Lung (tissue), 12 donors: ENCODE results near the gene SLC9A1. TPM values are rescaled to one million over a fixed set of nuclear protein-coding genes. Genes with fewer than 3 reads are reported as not detected.

ENCODE experiments used
- ATAC-seq: fragments of 200-7000 bp; cut with Tn5 transposase; one replicate; pipeline ENCODE4 v1.9.1; 2020; ENCODE audit warnings: moderate number of reproducible peaks; ENCODE audit not compliant: insufficient read depth, low FRiP score
- DNase-seq, 3 donors: peaks; one replicate each; pipeline ENCODE4 v3.0.0-alpha.2; 2013 to 2017
- H3K27ac ChIP-seq, 2 donors: one replicate each; pipeline ENCODE4 v1.5.1; 2013; ENCODE audit warnings: mild to moderate bottlenecking in 2 of 2, moderate library complexity in 2 of 2, control low read depth in 1 of 2, inconsistent platforms in 1 of 2, low read depth in 1 of 2, low read length in 1 of 2
- H3K27me3 ChIP-seq, 3 donors: one replicate each; pipeline ENCODE4 v1.5.1; 2013; ENCODE audit warnings: low read length in 2 of 3; ENCODE audit not compliant: control insufficient read depth in 3 of 3, insufficient read depth in 3 of 3
- H3K36me3 ChIP-seq, 4 donors: one replicate each; pipeline ENCODE4 v1.5.1; 2013; ENCODE audit warnings: low read length in 4 of 4, mild to moderate bottlenecking in 1 of 4, moderate library complexity in 1 of 4; ENCODE audit not compliant: control insufficient read depth in 4 of 4, insufficient read depth in 4 of 4
- H3K4me1 ChIP-seq, 5 donors: one replicate each; pipeline ENCODE4 v1.5.1; 2013; ENCODE audit warnings: low read length in 5 of 5, mild to moderate bottlenecking in 2 of 5, moderate library complexity in 1 of 5; ENCODE audit not compliant: control insufficient read depth in 5 of 5, insufficient read depth in 5 of 5
- H3K4me3 ChIP-seq: one replicate; pipeline ENCODE4 v1.5.1; 2013; ENCODE audit warnings: mild to moderate bottlenecking, control low read depth, moderate library complexity
- H3K9ac ChIP-seq, 2 donors: one replicate each; pipeline ENCODE4 v1.5.1; 2013; ENCODE audit warnings: low read length in 2 of 2, control low read depth in 1 of 2; ENCODE audit not compliant: insufficient read depth in 1 of 2
- H3K9me3 ChIP-seq, 4 donors: one replicate each; pipeline ENCODE4 v1.5.1; 2013; ENCODE audit warnings: low read length in 3 of 4, mild to moderate bottlenecking in 1 of 4, moderate library complexity in 1 of 4; ENCODE audit not compliant: control insufficient read depth in 4 of 4, insufficient read depth in 3 of 4
- CTCF ChIP-seq: IDR thresholded peaks from 2 replicates; pipeline ENCODE4 v1.5.1; 2012; ENCODE audit warnings: mild to moderate bottlenecking; ENCODE audit errors: control extremely low read depth, extremely low read depth
- WGBS, 2 donors: extraction: QIAGEN DNeasy Blood & Tissue Kit; methylation state at CpG; one replicate each; pipeline ENCODE4 v1.1.7; 2013; 5-methylcytosine and 5-hydroxymethylcytosine counted together
- polyA plus RNA-seq, 2 donors: library from polyadenylated mRNA; stranded (reverse); fragments of 200-250 nt; gene quantifications; one replicate each; pipeline ENCODE4 v1.2.1, GENCODE V29; 2013
- total RNA-seq, 2 donors: library from RNA; depleted of rRNA in 1 of 2; stranded (reverse); fragments of >200 nt in 1 of 2; gene quantifications; one replicate each; pipeline ENCODE4 v1.2.1, GENCODE V29; 2014 to 2021
- donor health status: control.
- donor health status: control.
- donor health status: Bipolar disorder and iron deficiency.
- donor health status: healthy.
- donor health status: DM: yes; HTN: yes; CAD: no.

SLC9A1 gene
- total and polyA plus RNA-seq, 4 donors: 19.3 to 48.0 (median 24.6) TPM

GRCh38 chr1:27087371-27088220, 67.3 kb downstream of the SLC9A1 start:
- H3K36me3 ChIP-seq: no peaks in the 10 kb centered on the region
- DNase-seq (no peak), ATAC-seq (no peak)
- no peak overlapping the region for H3K9ac ChIP-seq
- no peak overlapping the region for H3K4me3 ChIP-seq
- WGBS, 2 donors: 92 to 93% methylated on average over 10 of the region's 10 CpGs
- H3K27ac ChIP-seq: no peak overlapping the region
- no peaks in the 10 kb centered on the region for H3K27me3 ChIP-seq
- H3K4me1 ChIP-seq: no peaks in the 10 kb centered on the region
- peaks cover 0 to under 1% (median 0%) of the 10 kb centered on the region in 4 donors for H3K9me3 ChIP-seq
- no peak for TF ChIP-seq CTCF

- H3K4me3 ChIP-seq: no peak overlapping the region
- ATAC-seq (no peak), DNase-seq (no peak)
- 98 to 100% methylated on average over 3 of the region's 3 CpGs for WGBS, 2 donors
- no peaks in the 10 kb centered on the region for H3K36me3 ChIP-seq
- peak overlapping the region in 1 of 2 donors; percentile 32 for H3K9ac ChIP-seq
- H3K27me3 ChIP-seq: no peaks in the 10 kb centered on the region
- no peak overlapping the region for H3K27ac ChIP-seq
- no peaks in the 10 kb centered on the region for H3K4me1 ChIP-seq
- no peak for TF ChIP-seq CTCF
- peaks cover 0 to 3% (median 0%) of the 10 kb centered on the region in 4 donors for H3K9me3 ChIP-seq
Measured at GRCh38 chr1:27086628-27087027, 68.3 kb downstream of the SLC9A1 start.

GRCh38 chr1:27086026-27086425, 68.9 kb downstream of the SLC9A1 start:
- DNase-seq (no peak), ATAC-seq (no peak)
- H3K27ac ChIP-seq: no peak overlapping the region
- peaks cover 0 to 3% (median 0%) of the 10 kb centered on the region in 4 donors for H3K9me3 ChIP-seq
- no peak overlapping the region for H3K4me3 ChIP-seq
- H3K27me3 ChIP-seq: no peaks in the 10 kb centered on the region
- no peaks in the 10 kb centered on the region for H3K36me3 ChIP-seq
- H3K9ac ChIP-seq: no peak overlapping the region
- no peaks in the 10 kb centered on the region for H3K4me1 ChIP-seq
- no peak for TF ChIP-seq CTCF
- WGBS, 2 donors: 75 to 80% methylated on average over 3 of the region's 3 CpGs
